LNCAP (cell line): ENCODE results near the gene EIF3D.
A peak's percentile ranks its signal among the peaks of the same experiment; 100 is the strongest.

Source experiments
- TF ChIP-seq, protein P1 (sequence below): fragments of 450-650 bp; IDR thresholded peaks from 2 replicates; pipeline ENCODE4 v1.5.1; 2017; ENCODE audit warnings: mild to moderate bottlenecking

EIF3D gene

DNA sequence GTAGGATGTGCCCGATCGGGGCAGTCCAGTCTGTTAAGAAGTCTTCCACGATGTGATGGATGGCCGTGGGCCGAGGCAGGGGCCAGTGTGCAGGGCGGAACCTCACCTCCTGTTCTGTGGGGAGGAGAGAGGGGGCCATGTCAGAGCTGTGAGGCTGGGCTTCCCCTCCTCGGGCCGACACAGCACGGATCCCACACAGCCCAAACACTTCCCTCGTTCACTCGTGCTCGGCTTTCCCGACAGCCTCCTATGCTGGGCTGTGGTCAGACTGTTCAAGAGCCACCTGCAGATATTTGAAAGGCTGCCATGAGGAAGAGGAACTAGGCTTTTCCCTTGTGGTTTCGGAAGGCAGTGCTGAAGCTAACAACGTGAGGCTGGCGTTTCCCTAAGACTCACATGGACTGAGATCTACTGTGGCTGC is 35.3 kb downstream of the EIF3D start:
- TF ChIP-seq, protein P1, sequence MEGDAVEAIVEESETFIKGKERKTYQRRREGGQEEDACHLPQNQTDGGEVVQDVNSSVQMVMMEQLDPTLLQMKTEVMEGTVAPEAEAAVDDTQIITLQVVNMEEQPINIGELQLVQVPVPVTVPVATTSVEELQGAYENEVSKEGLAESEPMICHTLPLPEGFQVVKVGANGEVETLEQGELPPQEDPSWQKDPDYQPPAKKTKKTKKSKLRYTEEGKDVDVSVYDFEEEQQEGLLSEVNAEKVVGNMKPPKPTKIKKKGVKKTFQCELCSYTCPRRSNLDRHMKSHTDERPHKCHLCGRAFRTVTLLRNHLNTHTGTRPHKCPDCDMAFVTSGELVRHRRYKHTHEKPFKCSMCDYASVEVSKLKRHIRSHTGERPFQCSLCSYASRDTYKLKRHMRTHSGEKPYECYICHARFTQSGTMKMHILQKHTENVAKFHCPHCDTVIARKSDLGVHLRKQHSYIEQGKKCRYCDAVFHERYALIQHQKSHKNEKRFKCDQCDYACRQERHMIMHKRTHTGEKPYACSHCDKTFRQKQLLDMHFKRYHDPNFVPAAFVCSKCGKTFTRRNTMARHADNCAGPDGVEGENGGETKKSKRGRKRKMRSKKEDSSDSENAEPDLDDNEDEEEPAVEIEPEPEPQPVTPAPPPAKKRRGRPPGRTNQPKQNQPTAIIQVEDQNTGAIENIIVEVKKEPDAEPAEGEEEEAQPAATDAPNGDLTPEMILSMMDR, result no peak

DNA sequence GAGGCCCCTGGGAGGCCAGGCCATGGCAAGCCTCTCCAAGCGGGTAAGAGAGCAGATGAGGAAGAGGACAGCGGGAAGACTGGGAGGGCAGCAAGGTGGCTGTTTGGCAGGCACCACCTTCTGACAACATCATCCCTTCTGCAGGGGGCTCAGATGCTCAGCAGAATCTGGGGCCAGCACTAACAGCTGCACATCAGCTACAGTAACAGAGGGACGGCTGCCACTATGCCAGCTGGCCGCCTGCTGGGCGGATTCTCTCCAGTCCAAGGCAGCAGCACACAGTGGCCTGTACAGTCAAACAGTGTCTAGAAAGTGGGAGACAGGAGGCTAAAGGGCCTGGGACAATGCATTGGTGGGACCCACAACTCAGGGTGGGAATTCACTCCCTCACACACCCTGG is 36.9 kb downstream of the EIF3D start:
- TF ChIP-seq, protein P1, result no peak

DNA sequence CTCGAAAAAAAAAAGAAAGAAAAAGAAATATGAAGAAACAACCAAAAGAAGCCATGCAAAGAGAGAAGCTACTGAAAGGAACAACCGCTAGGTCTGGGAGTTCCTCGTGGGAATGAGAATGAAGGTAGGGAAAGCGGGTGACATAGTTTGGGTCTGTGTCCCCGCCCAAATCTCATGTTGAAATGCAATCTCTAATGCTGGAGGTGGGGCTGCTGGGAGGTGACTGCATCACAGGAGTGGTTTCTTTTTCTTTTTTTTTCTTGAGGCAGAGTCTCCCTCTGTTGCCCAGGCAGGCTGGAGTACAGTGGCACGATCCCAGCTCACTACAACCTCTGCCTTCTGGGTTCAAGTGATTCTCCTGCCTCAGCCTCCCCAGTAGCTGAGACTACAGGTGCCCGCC is 37.8 kb downstream of the EIF3D start:
- TF ChIP-seq, protein P1, result no peak

DNA sequence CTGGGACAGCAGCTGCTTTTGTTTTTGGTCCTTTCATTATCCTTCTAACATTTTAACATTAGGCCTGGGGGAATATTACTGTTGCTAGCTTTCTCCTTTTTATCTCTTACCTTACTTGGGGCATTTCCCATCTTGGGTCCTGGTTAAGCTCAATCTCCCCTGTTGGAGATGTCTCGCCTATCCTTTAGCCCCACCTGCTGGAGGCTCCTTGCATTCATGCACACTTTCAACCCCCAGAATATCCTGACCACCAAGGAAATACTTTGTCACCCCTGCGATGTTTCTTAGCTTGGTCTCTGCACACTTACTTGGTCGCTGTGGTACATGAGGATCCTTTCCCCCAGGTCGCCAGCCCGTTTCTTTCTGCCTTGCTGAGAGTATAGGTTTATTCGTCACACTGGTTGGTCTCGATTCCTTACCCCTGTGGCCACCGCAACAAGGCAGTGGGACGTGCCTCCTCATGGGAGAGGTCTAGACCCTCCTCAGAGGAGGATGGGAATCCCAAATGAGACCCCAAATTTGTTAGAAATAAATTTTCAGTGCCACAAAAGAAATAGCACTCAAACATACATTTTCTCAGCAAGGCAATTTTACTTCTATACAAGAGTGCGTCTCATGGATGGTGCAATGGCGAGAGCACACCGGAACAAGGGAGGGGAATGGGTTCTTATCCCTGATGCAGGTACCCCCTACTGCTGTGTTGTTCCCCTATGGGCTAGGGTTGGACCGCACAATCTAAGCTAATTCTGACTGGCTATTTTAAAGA is 42.2 kb downstream of the EIF3D start:
- TF ChIP-seq, protein P1, result peak; percentile 60

DNA sequence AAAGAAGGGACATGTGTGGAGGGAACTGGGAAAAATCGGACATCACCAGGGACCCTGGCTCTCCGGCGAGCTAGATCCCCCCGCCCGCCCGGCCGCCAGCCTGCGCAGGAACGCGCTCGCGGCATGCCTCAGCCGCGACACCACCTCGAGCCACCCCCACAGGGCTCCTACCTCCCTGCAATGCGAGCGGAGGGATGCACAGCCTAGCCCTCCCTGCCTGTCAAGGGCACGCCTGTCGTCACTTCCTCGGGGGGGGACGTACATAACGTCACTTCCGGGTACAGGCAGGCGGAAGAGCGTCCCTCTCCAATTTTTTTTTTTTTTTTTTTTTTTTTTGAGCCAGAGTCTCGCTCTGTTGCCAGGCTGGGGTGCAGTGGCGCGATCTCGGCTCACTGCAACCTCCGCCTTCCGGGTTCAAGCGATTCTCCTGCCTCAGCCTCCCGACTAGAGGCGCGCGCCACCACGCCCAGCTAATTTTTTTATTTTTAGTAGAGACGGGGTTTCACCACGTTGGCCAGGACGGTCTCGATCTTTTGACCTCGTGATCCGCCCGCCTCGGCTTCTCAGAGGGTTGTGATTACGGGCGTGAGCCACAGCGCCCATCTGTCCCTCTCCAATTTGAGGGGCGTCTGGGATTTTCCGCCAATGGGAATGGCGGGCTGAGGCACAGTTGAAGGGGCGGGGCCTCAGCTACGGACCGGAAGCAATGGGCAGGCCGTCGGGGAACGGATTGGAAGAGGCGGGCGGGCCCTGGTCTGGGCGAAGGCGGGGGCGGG is 47.4 kb downstream of the EIF3D start, which contains the start of gene TXN2:
Gene TXN2 (minus strand): TSS at position 248 of the 776 bp plus-strand sequence. CDS start 803 bp downstream, outside the sequence.
- TF ChIP-seq, protein P1, result no peak

DNA sequence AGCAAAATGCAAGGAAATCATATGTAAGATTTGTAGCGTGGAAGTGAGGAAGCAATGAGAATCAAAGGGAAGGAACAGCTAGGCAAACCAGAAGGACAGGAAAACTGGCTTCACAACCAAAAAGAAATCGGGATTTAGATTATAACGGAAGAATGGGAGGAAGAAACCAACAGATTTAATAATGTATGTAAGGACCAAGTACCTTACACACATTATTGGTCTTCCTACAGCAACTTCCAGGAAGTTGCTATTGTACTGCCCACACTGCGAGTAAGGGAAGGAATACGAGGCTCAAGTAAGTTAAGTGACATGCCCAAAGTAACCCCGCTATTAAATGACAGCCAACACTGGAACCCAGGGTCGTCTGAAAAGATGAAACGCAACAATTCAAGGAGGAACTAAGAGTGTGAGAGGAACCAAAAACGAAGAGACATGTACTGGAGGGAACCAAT is 48.0 kb downstream of the EIF3D start:
- TF ChIP-seq, protein P1, result no peak

DNA sequence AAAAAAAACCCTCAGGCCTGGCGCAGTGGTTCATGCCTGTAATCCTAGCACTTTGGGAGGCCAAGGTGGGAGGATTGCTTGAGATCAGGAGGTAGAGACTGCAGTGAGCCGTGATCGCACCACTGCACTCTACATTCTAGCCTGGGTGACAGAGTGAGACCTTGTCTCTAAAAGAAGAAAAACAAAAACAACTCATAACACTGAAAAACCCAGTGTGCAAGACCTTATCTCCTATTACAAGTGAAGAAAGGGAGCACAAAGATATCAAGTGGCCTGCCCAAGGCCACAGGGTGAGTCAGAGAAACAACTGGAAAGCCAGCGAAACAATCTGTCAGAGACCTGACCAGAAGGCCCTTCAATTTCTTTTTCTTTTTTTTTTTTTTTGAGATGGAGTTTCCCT is 50.0 kb downstream of the EIF3D start:
- TF ChIP-seq, protein P1, result no peak
